ENCODE measurements around the gene OPTC. TPM values are rescaled to one million over a fixed set of nuclear protein-coding genes. Genes with fewer than 3 reads are reported as not detected.
"Not testable (repeated sequence)": the region's sequence is repeated elsewhere in the genome, so short reads cannot be mapped to it uniquely, and the experiment has no call there.

OPTC gene
- total and polyA plus RNA-seq, 12 donors: 0.07 TPM; not detected in 11

- Histone ChIP-seq H3K4me1 (replicated peaks in 1 of 2) (peaks cover 4 to 15% of the 10 kb centered on the region in 2 donors), H3K4me3 (no peak overlapping the region), H3K27me3 (peaks cover 8% of the 10 kb centered on the region), H3K27ac (peak overlapping the region in 3 of 5 donors; percentile 63 to 87 (median 78)), H3K9me3 (replicated peaks in 1 of 3) (no peaks in the 10 kb centered on the region), H3K36me3 (replicated peaks in 1 of 2) (no peaks in the 10 kb centered on the region)
- no peak for TF ChIP-seq CTCF (IDR thresholded peaks at IDR 0.05)
- TF ChIP-seq POLR2A (IDR thresholded peaks at IDR 0.05): no peak
- no peak for DNase-seq
- intact Hi-C loops (cut with DNase I): no loop called here
- WGBS, 4 donors: 96 to 100% (median 98%) methylated on average over 2 to 3 of the region's 3 CpGs; no CpG with 5 or more reads in 1 of the 4 donors
Measured at GRCh38 chr1:203464743-203465142, 29.2 kb upstream of the OPTC start.

- WGBS, 4 donors: 79 to 92% (median 87%) methylated on average over 11 of the region's 11 CpGs
- intact Hi-C loops (cut with DNase I): no loop called here
- H3K4me1 ChIP-seq (replicated peaks in 1 of 2): peaks cover 4 to 15% of the 10 kb centered on the region in 2 donors
- no peak for TF ChIP-seq POLR2A (IDR thresholded peaks at IDR 0.05)
- H3K27ac ChIP-seq: peak overlapping the region in 3 of 5 donors; percentile 63 to 87 (median 78)
- H3K36me3 ChIP-seq (replicated peaks in 1 of 2): no peaks in the 10 kb centered on the region
- DNase-seq: peak in 1 of 7 donors; percentile 58
- no peak overlapping the region for H3K4me3 ChIP-seq
- peaks cover 8% of the 10 kb centered on the region for H3K27me3 ChIP-seq
- H3K9me3 ChIP-seq (replicated peaks in 1 of 3): no peaks in the 10 kb centered on the region
Measured at GRCh38 chr1:203465146-203465798, 28.7 kb upstream of the OPTC start.

- Histone ChIP-seq H3K4me1 (replicated peaks in 1 of 2) (peaks cover 4 to 15% of the 10 kb centered on the region in 2 donors), H3K9me3 (replicated peaks in 1 of 3) (no peaks in the 10 kb centered on the region), H3K4me3 (no peak overlapping the region), H3K27ac (peak overlapping the region in 3 of 5 donors; percentile 63 to 87 (median 78)), H3K27me3 (peaks cover 1% of the 10 kb centered on the region), H3K36me3 (replicated peaks in 1 of 2) (no peaks in the 10 kb centered on the region)
- no peak for TF ChIP-seq POLR2A (IDR thresholded peaks at IDR 0.05)
- TF ChIP-seq CTCF (IDR thresholded peaks at IDR 0.05): no peak
- WGBS, 4 donors: 12 to 28% (median 19%) methylated on average over 6 to 7 of the region's 7 CpGs
- DNase-seq: peak in 5 of 7 donors; percentile 34 to 63 (median 41)
- intact Hi-C loops (cut with DNase I): no loop called here
Measured at GRCh38 chr1:203465948-203466347, 28.0 kb upstream of the OPTC start.

- intact Hi-C loops (cut with DNase I); H3K4me3 ChIP-seq; H3K27me3 ChIP-seq; H3K36me3 ChIP-seq (replicated peaks in 1 of 2); H3K9me3 ChIP-seq (replicated peaks in 1 of 3); DNase-seq: not testable (repeated sequence)
- peak overlapping the region in 3 of 5 donors; percentile 63 to 87 (median 78) for H3K27ac ChIP-seq
- WGBS, 4 donors: 80 to 89% (median 84%) methylated on average over 13 of the region's 13 CpGs
- peaks cover 4 to 15% of the 10 kb centered on the region in 2 donors for H3K4me1 ChIP-seq (replicated peaks in 1 of 2)
Measured at GRCh38 chr1:203466906-203467549, 26.9 kb upstream of the OPTC start.

GRCh38 chr1:203467550-203467921, 26.4 kb upstream of the OPTC start:
- Histone ChIP-seq H3K4me3 (no peak overlapping the region), H3K4me1 (replicated peaks in 1 of 2) (peaks cover 4 to 15% of the 10 kb centered on the region in 2 donors), H3K27me3 (no peaks in the 10 kb centered on the region), H3K27ac (peak overlapping the region in 3 of 5 donors; percentile 63 to 87 (median 78)), H3K9me3 (replicated peaks in 1 of 3) (no peaks in the 10 kb centered on the region), H3K36me3 (replicated peaks in 1 of 2) (no peaks in the 10 kb centered on the region)
- intact Hi-C loops (cut with DNase I): no loop called here
- 67 to 79% (median 69%) methylated on average over 9 of the region's 9 CpGs for WGBS, 4 donors
- DNase-seq: peak; percentile 32 to 82 (median 60)
- TF ChIP-seq CTCF (IDR thresholded peaks at IDR 0.05): no peak
- TF ChIP-seq POLR2A (IDR thresholded peaks at IDR 0.05): no peak
